Ovary (tissue), 3 donors: Measurements from ENCODE around the gene L3MBTL2.

Source experiments
- POLR2A ChIP-seq: fragments of 450-650 bp; IDR thresholded peaks from one replicate; pipeline ENCODE4 v1.6.1; 2017; ENCODE audit warnings: antibody characterized with exemption, mild to moderate bottlenecking, moderate library complexity
- TF ChIP-seq, protein P1 (sequence below), 3 donors: fragments of 450-650 bp in 2 of 3; fragments of 200-600 bp in 1 of 3; IDR thresholded peaks; one replicate each; pipeline versions ENCODE4 v1.5.1 to v1.8.0; 2016 to 2022; ENCODE audit warnings: antibody characterized with exemption in 3 of 3, mild to moderate bottlenecking in 1 of 3
- donor health status: DM: no; HTN: no; CAD: no.

DNA sequence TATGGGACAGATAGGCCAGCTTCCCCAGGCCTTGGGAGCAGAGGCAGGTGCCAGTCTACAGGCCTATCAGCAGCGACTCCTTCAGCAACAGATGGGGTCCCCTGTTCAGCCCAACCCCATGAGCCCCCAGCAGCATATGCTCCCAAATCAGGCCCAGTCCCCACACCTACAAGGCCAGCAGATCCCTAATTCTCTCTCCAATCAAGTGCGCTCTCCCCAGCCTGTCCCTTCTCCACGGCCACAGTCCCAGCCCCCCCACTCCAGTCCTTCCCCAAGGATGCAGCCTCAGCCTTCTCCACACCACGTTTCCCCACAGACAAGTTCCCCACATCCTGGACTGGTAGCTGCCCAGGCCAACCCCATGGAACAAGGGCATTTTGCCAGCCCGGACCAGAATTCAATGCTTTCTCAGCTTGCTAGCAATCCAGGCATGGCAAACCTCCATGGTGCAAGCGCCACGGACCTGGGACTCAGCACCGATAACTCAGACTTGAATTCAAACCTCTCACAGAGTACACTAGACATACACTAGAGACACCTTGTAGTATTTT lies 26.6 kb upstream of the L3MBTL2 start:
- TF ChIP-seq, protein P1, sequence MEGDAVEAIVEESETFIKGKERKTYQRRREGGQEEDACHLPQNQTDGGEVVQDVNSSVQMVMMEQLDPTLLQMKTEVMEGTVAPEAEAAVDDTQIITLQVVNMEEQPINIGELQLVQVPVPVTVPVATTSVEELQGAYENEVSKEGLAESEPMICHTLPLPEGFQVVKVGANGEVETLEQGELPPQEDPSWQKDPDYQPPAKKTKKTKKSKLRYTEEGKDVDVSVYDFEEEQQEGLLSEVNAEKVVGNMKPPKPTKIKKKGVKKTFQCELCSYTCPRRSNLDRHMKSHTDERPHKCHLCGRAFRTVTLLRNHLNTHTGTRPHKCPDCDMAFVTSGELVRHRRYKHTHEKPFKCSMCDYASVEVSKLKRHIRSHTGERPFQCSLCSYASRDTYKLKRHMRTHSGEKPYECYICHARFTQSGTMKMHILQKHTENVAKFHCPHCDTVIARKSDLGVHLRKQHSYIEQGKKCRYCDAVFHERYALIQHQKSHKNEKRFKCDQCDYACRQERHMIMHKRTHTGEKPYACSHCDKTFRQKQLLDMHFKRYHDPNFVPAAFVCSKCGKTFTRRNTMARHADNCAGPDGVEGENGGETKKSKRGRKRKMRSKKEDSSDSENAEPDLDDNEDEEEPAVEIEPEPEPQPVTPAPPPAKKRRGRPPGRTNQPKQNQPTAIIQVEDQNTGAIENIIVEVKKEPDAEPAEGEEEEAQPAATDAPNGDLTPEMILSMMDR (IDR thresholded peaks at IDR 0.05) = no peak
- TF ChIP-seq POLR2A = no peak
